Fibroblast of skin of back (primary cell): ENCODE data around the gene PTPRC.
A peak's percentile ranks its signal among the peaks of the same experiment; 100 is the strongest.

ENCODE experiments used
- DNase-seq: peaks from one replicate; pipeline ENCODE4 v3.0.0-alpha.2; 2013

The PTPRC gene

GRCh38 chr1:198649232-198649967, 10.6 kb downstream of the PTPRC start:
- DNase-seq = no peak

GRCh38 chr1:198649968-198650338, 11.1 kb downstream of the PTPRC start:
- no peak for DNase-seq

DNA sequence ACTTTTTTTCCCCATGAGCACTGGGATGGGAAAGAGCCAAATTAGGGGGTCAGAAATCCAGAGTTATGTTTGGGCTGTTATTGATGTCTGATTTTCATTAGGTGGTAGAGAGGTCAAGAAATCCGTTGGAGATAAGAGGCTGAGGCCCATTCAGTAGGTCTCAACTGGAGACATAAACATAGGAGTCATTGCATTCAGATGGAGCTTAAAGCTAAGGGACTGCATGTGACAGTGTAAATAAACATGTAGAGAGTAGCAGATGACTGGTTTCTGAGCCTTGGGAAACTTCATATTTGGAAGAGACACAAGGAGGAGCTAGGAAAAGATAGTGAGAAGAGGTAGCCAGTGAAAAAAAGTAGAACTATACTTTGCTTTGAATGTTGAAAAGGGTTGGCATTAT, 11.7 kb downstream of the PTPRC start:
- no peak for DNase-seq

GRCh38 chr1:198651650-198652400, 13.0 kb downstream of the PTPRC start:
- DNase-seq = no peak

- DNase-seq = no peak
Observed at GRCh38 chr1:198653808-198654413, 15.1 kb downstream of the PTPRC start.

- DNase-seq = peak; percentile 84
Observed at GRCh38 chr1:198655459-198656121, 16.8 kb downstream of the PTPRC start.

DNA sequence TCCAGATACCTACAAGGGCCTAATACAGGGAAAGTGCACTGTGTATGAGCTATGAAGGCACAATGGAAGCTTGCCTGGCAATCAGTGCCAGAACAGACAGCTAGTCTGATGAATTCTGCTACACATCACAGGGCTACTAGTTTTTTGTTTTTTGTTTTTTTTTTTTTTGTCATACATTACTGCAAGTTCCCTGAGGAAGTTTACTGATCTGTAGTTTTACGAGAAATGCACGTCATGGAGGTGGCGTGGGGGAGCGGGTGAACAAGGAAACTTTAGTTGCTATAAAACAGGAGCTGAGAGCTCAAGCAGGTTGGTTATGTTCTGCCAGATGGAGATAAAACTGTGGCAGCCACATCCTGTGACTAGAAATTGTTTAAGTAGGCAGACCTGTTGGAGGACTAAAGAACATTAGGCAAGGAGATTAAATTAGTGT, 17.7 kb downstream of the PTPRC start:
- DNase-seq = no peak

DNA sequence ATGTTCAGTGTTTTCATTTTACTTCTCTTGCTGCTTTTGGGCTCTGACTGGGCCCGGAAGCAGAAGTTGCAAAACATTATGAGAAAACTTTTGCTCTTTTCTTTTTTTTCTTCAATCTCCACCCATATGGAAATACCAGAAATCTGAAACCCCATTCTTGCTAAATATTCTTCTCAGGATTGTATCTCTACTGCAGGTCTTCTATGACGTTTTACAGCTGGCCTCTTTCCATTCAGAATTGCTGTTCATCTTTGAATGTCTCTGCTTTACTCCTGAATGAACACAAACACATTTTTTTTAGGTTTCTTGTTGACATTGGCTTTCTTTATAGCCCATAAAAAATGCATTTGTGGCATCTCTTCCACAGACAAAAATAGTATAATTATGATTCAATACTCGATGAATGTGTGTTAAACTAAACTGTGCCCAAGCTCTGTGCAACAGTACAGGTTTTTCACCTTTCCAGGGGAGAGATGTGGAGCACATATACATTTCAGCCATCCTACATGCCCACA, 18.8 kb downstream of the PTPRC start:
- peak; percentile 98 for DNase-seq

- DNase-seq = no peak
Observed at GRCh38 chr1:198660341-198661261, 21.8 kb downstream of the PTPRC start.

DNA sequence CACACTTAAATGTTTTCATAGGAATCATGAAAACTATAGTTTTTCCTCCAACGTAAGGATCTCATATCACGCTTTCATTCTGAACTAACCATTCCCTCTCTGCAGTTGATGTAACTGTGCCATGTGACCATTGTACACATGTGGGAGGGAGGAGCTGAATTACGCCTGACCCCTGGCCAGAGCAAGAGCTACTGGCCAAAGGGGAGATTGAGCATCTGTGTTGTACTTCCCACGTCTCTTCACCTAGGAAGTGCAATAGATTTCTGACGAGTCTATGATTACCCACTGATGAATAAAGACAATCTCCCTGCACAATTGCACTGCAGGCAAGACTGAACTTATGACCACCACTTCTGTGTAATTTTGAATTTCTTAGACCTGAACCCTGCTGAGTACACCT, 24.0 kb downstream of the PTPRC start:
- DNase-seq = no peak

GRCh38 chr1:198664068-198664788, 25.4 kb downstream of the PTPRC start:
- no peak for DNase-seq

DNA sequence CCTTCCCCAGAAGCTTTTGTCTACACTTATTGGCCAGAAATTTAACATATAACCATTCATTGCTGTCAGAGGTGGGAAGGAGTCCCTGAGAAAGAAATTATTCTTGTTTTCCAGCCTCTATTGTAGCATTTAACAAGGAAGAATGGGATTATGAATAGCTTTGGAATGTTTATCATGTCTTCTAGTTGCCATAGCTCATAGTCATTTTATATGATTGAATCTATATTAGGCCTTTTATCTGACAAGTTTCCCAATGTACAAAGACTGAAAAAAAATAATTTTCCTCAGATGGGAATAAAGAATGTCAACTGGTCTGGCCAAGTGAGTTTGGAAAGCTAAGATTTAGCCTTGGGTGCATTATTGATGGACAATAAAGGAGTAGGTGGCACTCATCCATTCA, 28.3 kb downstream of the PTPRC start:
- DNase-seq = peak; percentile 78

- peak; percentile 28 for DNase-seq
Observed at GRCh38 chr1:198667807-198668206, 29.0 kb downstream of the PTPRC start.

GRCh38 chr1:198669023-198669698, 30.3 kb downstream of the PTPRC start:
- DNase-seq = peak; percentile 95

DNA sequence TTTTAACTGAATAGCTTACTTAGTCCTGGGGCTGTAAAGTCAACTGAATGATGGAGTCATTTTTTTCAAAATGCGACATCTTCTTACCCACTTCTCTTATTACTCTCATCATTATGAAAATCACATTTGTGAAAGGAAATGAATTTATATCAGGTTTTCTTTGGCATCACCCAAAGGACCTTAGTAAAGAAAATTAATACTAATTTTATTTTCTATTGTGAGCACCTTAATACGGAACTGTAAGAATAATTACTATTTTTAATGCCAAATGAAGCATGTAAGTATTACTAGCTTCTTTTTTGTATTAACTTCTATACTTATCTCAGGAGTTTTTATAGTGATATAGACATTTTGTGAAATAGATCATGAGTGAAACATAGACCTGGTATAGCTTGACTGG, 30.9 kb downstream of the PTPRC start:
- no peak for DNase-seq

GRCh38 chr1:198671136-198671535, 32.3 kb downstream of the PTPRC start:
- no peak for DNase-seq

GRCh38 chr1:198672124-198672523, 33.3 kb downstream of the PTPRC start:
- peak; percentile 91 for DNase-seq

GRCh38 chr1:198674009-198674408, 35.2 kb downstream of the PTPRC start:
- DNase-seq = no peak

DNA sequence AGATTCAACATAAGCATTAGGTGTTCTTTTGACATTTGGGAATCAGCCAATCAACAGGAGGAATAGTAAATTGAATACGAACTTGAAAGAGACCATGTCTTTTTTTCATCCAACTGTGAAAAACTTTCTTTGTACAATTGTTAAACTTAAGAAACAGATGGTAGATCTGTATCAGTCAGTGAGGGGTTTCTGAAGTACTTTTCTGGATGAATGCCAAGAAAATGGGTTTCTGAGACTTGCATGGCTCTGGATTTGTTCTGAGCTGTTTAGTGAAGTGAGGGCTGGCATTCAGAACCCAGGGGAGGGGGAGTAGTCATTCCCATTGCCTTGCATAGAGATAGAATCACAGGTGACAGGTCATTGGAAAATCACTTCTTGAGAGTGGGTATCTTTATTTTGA, 37.4 kb downstream of the PTPRC start:
- DNase-seq = no peak

DNA sequence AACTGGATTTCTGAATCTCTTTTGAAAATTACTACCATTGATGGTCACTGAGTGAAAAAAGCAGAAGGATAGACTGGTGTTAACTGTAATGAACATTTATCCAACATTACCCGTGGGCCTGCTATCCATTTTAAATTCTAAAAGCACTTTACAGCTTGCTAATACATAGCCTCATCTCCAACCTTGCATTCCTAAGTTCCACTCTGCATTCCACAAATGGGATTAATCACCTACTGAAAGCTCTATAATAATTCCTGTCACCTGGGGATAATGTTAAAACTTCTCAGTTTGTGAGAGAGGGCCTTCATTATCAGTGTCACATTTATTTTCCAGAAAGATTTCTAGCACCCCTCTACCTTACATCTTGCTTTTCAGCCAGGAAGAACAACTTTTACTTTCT, 38.2 kb downstream of the PTPRC start:
- DNase-seq = no peak

DNA sequence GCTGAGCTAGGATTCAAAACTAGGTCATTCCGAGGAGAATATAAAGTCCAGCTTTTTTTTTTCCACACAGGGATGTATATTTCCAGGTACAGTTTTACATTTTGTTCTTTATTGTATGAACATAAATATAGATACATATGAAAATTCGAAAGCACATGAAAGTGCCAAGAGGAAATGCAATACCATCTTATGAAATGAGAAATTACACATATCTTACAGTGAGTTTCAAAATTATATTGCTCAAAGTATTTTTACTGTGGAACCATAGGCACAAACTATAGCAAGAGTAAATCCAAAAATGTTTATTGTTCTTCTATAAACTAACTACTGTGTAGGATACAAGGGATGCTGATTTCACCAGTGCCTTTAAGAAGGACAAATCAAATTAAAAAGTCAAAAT, 39.0 kb downstream of the PTPRC start:
- DNase-seq = no peak
